ENCODE data around the gene CEP76. TPM values are rescaled to one million over a fixed set of nuclear protein-coding genes. Genes with fewer than 3 reads are reported as not detected.

The CEP76 gene
- polyA plus RNA-seq, 3 donors, result 2.7 to 3.4 (median 3.0) TPM

DNA sequence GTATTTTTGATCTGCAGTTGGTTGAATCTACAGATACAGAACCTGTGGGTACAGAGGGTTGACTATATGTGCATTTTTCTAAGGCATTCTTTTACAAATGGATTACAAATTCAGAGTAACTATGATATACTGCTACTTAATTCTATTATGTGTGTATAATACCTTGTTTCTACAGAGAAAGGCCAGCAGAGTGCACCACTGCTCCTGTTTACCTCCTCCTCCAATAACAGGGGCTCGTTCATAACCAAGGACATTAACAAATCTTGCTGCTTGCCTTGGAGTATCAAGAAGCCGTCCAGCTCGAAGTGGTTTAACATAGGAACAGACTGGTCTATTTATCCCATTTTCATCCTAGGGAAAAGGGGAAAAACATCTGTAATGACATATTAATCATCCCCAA is 16.4 kb downstream of the CEP76 start:
- H3K4me1 Mint-ChIP-seq, result peaks cover 5% of the 10 kb centered on the region
- TF ChIP-seq CTCF (IDR thresholded peaks at IDR 0.05), result no peak
- no CpG with 5 or more reads among the region's 3 CpGs for WGBS (ENCODE audit: insufficient coverage)
- H3K27me3 Mint-ChIP-seq (ENCODE audit: low read depth in 3 of 3), result peaks cover 0 to 2% (median 2%) of the 10 kb centered on the region in 3 donors
- Histone ChIP-seq H3K4me1 (ENCODE audit: control insufficient read depth in 1 of 2, insufficient read depth in 2 of 2, low read length in 2 of 2) (no peaks in the 10 kb centered on the region), H3K79me2 (ENCODE audit: insufficient read depth, low read length) (no peaks in the 10 kb centered on the region), H3K9ac (ENCODE audit: insufficient read depth, low read length, poor library complexity, severe bottlenecking) (no peak overlapping the region), H2AFZ (ENCODE audit: insufficient read depth, low read depth, low read length, poor library complexity, severe bottlenecking) (no peak overlapping the region), H3K4me3 (replicated peaks in 1 of 3; ENCODE audit: low read depth in 2 of 3, low read length in 3 of 3) (no peak overlapping the region), H3K27ac (ENCODE audit: low read depth in 1 of 2, low read length in 2 of 2) (no peak overlapping the region), H3K27me3 (ENCODE audit: control insufficient read depth in 2 of 2, insufficient read depth in 2 of 2, low read length in 2 of 2) (no peaks in the 10 kb centered on the region), H4K20me1 (ENCODE audit: insufficient read depth, low read length) (no peaks in the 10 kb centered on the region), H3K4me2 (replicated peaks; ENCODE audit: extremely low read depth, low read length, poor library complexity, severe bottlenecking) (no peak overlapping the region), H3K36me3 (replicated peaks in 1 of 2; ENCODE audit: control insufficient read depth in 1 of 2, insufficient read depth in 2 of 2, low read length in 2 of 2) (peaks cover 8 to 24% of the 10 kb centered on the region in 2 donors), H3K9me3 (replicated peaks in 1 of 2; ENCODE audit: control insufficient read depth in 1 of 2, insufficient read depth in 1 of 2, low read length in 2 of 2) (no peaks in the 10 kb centered on the region)
- DNase-seq, result no peak
- no peak overlapping the region for H3K4me3 Mint-ChIP-seq
- H3K9me3 Mint-ChIP-seq, result no peaks in the 10 kb centered on the region
- intact Hi-C loops (cut with micrococcal nuclease), result no loop called here
- peaks cover 0 to 31% of the 10 kb centered on the region in 2 donors for H3K36me3 Mint-ChIP-seq
- peak overlapping the region in 1 of 7 donors; percentile 72 for H3K27ac Mint-ChIP-seq

DNA sequence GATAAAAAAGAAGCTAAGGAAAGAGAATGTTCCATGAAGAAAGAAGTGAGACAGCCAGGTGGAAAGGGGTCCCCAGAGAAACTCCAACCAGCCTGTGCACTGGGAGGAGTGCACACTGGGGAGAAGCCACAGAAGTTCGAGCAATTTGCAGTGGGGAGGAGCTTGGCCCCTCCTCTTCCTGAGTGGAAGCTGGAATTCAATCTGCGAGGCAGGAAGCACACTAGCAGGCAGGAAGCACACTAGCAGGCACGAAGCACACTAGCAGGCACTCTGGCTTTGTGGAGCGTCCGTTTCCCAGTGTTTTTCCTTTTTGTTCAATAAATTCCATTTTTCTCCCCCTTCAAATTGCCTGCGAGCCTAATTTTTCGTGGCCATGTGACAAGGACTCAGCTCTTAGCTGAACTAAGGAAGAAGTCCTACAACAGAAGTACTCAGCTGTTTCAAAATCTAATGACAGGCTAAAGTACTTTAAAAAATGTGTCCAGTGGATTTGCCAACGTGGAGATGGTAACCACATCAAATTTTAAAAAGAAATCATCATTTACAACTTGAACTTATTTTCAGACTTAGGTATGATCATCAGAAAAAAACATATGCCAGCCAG is 23.2 kb downstream of the CEP76 start:
- peak overlapping the region; percentile 60 for H3K4me2 ChIP-seq (replicated peaks; ENCODE audit: extremely low read depth, low read length, poor library complexity, severe bottlenecking)
- Mint-ChIP-seq H3K27ac (peak overlapping the region in 5 of 7 donors; percentile 33 to 83 (median 75)), H3K4me3 (peak overlapping the region; percentile 66 to 90)

More for the DNA sequence above, 23.2 kb downstream of the CEP76 start:
- DNase-seq, result peak in 1 of 3 donors; percentile 9
- Histone ChIP-seq H3K9ac (ENCODE audit: insufficient read depth, low read length, poor library complexity, severe bottlenecking) (peak overlapping the region; percentile 41), H2AFZ (ENCODE audit: insufficient read depth, low read depth, low read length, poor library complexity, severe bottlenecking) (peak overlapping the region; percentile 77), H3K79me2 (ENCODE audit: insufficient read depth, low read length) (no peaks in the 10 kb centered on the region), H3K36me3 (replicated peaks in 1 of 2; ENCODE audit: control insufficient read depth in 1 of 2, insufficient read depth in 2 of 2, low read length in 2 of 2) (peaks cover 19 to 31% of the 10 kb centered on the region in 2 donors), H3K9me3 (replicated peaks in 1 of 2; ENCODE audit: control insufficient read depth in 1 of 2, insufficient read depth in 1 of 2, low read length in 2 of 2) (no peaks in the 10 kb centered on the region), H3K27ac (ENCODE audit: low read depth in 1 of 2, low read length in 2 of 2) (peak overlapping the region in 1 of 2 donors; percentile 78), H3K4me3 (replicated peaks in 1 of 3; ENCODE audit: low read depth in 2 of 3, low read length in 3 of 3) (peak overlapping the region; percentile 12 to 69 (median 37)), H3K27me3 (ENCODE audit: control insufficient read depth in 2 of 2, insufficient read depth in 2 of 2, low read length in 2 of 2) (no peaks in the 10 kb centered on the region), H4K20me1 (ENCODE audit: insufficient read depth, low read length) (no peaks in the 10 kb centered on the region), H3K4me1 (ENCODE audit: control insufficient read depth in 1 of 2, insufficient read depth in 2 of 2, low read length in 2 of 2) (peaks cover 7 to 9% of the 10 kb centered on the region in 2 donors)
- Mint-ChIP-seq H3K36me3 (peaks cover 13 to 58% of the 10 kb centered on the region in 2 donors), H3K9me3 (no peaks in the 10 kb centered on the region), H3K27me3 (ENCODE audit: low read depth in 3 of 3) (no peaks in the 10 kb centered on the region), H3K4me1 (peaks cover 10% of the 10 kb centered on the region)
- WGBS (ENCODE audit: insufficient coverage), result 0% methylated on average over 7 of the region's 8 CpGs
- intact Hi-C loops (cut with micrococcal nuclease), result no loop called here
- TF ChIP-seq CTCF (IDR thresholded peaks at IDR 0.05), result no peak
